Mesodermal cell (in vitro differentiated cells): ENCODE measurements around the gene MAGI2.

ENCODE experiments used
- H3K27ac ChIP-seq: 2 replicates; pipeline ENCODE4 v1.7.0; 2013; ENCODE audit warnings: mild to moderate bottlenecking, low read depth, low read length, moderate library complexity; ENCODE audit not compliant: severe bottlenecking
- H3K36me3 ChIP-seq: 2 replicates; pipeline ENCODE4 v1.7.1; 2013; ENCODE audit warnings: mild to moderate bottlenecking, low read length, moderate library complexity; ENCODE audit not compliant: control insufficient read depth, insufficient read depth
- H3K4me1 ChIP-seq: one replicate; pipeline ENCODE4 v1.7.1; 2013; ENCODE audit warnings: mild to moderate bottlenecking, low read length; ENCODE audit not compliant: insufficient read depth, control insufficient read depth, poor library complexity, severe bottlenecking
- H3K4me3 ChIP-seq: 2 replicates; pipeline ENCODE4 v1.7.0; 2013; ENCODE audit warnings: low read length, control low read depth, mild to moderate bottlenecking; ENCODE audit not compliant: insufficient read depth, poor library complexity, severe bottlenecking; ENCODE audit errors: extremely low read depth
- H3K9me3 ChIP-seq: 2 replicates; pipeline ENCODE4 v1.7.1; 2013; ENCODE audit warnings: mild to moderate bottlenecking, low read length, moderate library complexity; ENCODE audit not compliant: control insufficient read depth
- WGBS, 2 experiments: methylation state at CpG; one replicate each; pipeline ENCODE4 v1.1.5; 2013; ENCODE audit warnings: missing lambda C conversion rate in 2 of 2; ENCODE audit not compliant: insufficient coverage in 2 of 2; 5-methylcytosine and 5-hydroxymethylcytosine counted together

Gene MAGI2

GRCh38 chr7:78148166-78148894, 1305.1 kb downstream of the MAGI2 start:
- H3K27ac ChIP-seq, result no peak overlapping the region
- no peak overlapping the region for H3K4me3 ChIP-seq
- no peaks in the 10 kb centered on the region for H3K9me3 ChIP-seq
- H3K4me1 ChIP-seq, result no peaks in the 10 kb centered on the region
- WGBS, 2 experiments, result no CpG with 5 or more reads among the region's 1 CpG
- H3K36me3 ChIP-seq, result no peaks in the 10 kb centered on the region

- no peaks in the 10 kb centered on the region for H3K9me3 ChIP-seq
- H3K4me3 ChIP-seq, result no peak overlapping the region
- no peaks in the 10 kb centered on the region for H3K4me1 ChIP-seq
- no peaks in the 10 kb centered on the region for H3K36me3 ChIP-seq
- no peak overlapping the region for H3K27ac ChIP-seq
These were observed 1306.9 kb downstream of the MAGI2 start for GRCh38 chr7:78146546-78146945.

GRCh38 chr7:78143661-78144060, 1309.8 kb downstream of the MAGI2 start:
- no peaks in the 10 kb centered on the region for H3K4me1 ChIP-seq

DNA sequence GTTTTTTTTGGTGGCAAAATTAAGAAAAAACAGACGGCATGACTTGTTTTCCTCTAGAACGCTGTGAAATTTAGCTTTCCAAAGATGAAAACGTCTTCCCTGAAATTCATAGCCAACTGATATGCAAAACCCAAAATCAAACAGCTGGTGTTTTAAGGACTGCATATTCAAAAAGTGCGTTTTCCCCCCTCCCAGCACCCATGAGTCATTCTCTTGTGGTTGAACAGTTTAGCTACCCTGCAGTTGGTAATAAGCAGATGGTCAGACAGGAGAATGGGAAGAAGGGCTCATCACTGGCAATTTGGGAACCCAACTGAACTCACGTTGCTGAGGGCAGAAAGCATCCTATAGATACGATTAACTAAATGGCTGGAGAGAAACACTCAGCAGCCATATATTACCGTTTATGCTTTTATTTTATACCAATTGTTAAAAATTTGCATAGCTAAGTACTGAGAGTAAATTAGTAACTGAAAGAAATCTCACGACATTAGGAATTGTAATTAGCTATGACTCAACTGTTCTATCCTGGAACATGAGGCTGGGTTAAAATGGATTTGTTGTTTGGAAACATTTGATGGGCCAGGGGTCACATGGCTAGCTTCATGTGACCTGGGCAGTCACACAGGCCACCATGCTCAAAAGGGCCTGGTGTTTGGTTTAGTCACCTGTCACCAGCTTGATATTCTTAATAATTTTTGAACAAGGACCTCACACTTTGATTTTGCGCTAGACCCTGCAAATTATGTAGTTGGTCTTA, 1311.8 kb downstream of the MAGI2 start:
- 90% methylated on average over 4 to 5 of the region's 9 CpGs for WGBS, 2 experiments
- H3K4me1 ChIP-seq, result no peaks in the 10 kb centered on the region

More at GRCh38 chr7:78143661-78144060, 1309.8 kb downstream of the MAGI2 start:
- Histone ChIP-seq H3K27ac (no peak overlapping the region), H3K9me3 (no peaks in the 10 kb centered on the region), H3K36me3 (no peaks in the 10 kb centered on the region), H3K4me3 (no peak overlapping the region)
- no CpG with 5 or more reads among the region's 2 CpGs for WGBS, 2 experiments

DNA sequence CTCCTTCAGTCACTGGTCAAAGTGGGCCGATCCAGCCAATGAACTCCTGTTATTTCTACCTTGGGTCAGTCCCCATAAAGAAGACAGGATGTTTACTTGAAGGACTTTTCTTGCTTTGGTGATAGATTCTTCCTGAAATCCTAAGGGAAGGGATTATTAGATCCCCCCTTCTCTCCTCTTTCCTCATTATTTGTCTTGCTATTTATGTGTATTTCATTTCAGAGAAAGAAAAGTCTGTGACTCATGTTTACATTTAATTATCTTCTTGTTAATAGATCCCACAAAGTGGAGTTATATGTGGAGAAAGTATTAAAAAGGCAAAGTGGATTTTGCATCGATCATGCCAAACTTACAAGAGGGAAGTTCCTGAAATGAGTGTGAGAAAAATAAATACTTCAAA, 1313.4 kb downstream of the MAGI2 start:
- Histone ChIP-seq H3K9me3 (no peaks in the 10 kb centered on the region), H3K4me1 (no peaks in the 10 kb centered on the region), H3K4me3 (no peak overlapping the region), H3K36me3 (no peaks in the 10 kb centered on the region), H3K27ac (no peak overlapping the region)
- 100% methylated on average over 1 of the region's 2 CpGs; no CpG with 5 or more reads in 1 of the 2 experiments for WGBS, 2 experiments

More for the DNA sequence above, 1311.8 kb downstream of the MAGI2 start:
- Histone ChIP-seq H3K9me3 (no peaks in the 10 kb centered on the region), H3K27ac (no peak overlapping the region), H3K4me3 (no peak overlapping the region), H3K36me3 (no peaks in the 10 kb centered on the region)

GRCh38 chr7:78139335-78139734, 1314.1 kb downstream of the MAGI2 start:
- no peaks in the 10 kb centered on the region for H3K9me3 ChIP-seq
- WGBS, 2 experiments, result 63 to 65% methylated on average over 1 to 3 of the region's 3 CpGs
- no peak overlapping the region for H3K4me3 ChIP-seq
- no peaks in the 10 kb centered on the region for H3K36me3 ChIP-seq
- no peaks in the 10 kb centered on the region for H3K4me1 ChIP-seq
- peak overlapping the region; percentile 34 for H3K27ac ChIP-seq

- Histone ChIP-seq H3K9me3 (no peaks in the 10 kb centered on the region), H3K4me3 (no peak overlapping the region), H3K27ac (no peak overlapping the region), H3K36me3 (no peaks in the 10 kb centered on the region), H3K4me1 (no peaks in the 10 kb centered on the region)
- 80 to 82% methylated on average over 11 of the region's 11 CpGs for WGBS, 2 experiments
These were observed 1318.7 kb downstream of the MAGI2 start for GRCh38 chr7:78134774-78135173.

- Histone ChIP-seq H3K27ac (no peak overlapping the region), H3K36me3 (no peaks in the 10 kb centered on the region), H3K9me3 (no peaks in the 10 kb centered on the region), H3K4me1 (no peaks in the 10 kb centered on the region), H3K4me3 (no peak overlapping the region)
- 41 to 56% methylated on average over 1 to 2 of the region's 2 CpGs for WGBS, 2 experiments
These were observed 1319.2 kb downstream of the MAGI2 start for GRCh38 chr7:78134256-78134655.

- no peaks in the 10 kb centered on the region for H3K4me1 ChIP-seq
- WGBS, 2 experiments, result 53 to 89% methylated on average over 3 of the region's 5 CpGs
- no peaks in the 10 kb centered on the region for H3K36me3 ChIP-seq
These were observed 1322.8 kb downstream of the MAGI2 start for GRCh38 chr7:78130446-78131215.

DNA sequence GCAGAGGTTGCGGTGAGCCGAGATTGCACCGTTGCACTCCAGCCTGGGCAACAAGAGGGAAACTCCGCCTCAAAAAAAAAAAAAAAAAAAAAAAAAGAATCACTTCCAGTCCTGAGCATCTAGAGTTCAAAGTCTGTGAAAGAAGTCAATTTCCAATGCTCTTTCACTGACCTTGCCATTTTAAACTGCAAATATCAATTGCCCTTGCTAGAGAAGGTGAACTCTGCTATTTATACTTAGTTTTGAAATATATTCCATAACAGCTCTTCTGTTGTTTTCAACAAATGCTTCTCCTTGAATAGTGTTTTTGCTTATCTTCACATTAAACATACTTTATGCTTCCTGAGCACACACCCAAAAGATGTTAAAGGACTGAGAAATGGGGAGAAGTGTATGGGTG, 1323.6 kb downstream of the MAGI2 start:
- Histone ChIP-seq H3K4me3 (no peak overlapping the region), H3K27ac (no peak overlapping the region), H3K9me3 (no peaks in the 10 kb centered on the region), H3K36me3 (no peaks in the 10 kb centered on the region), H3K4me1 (no peaks in the 10 kb centered on the region)
- WGBS, 2 experiments, result 100% methylated on average over 2 of the region's 4 CpGs; no CpG with 5 or more reads in 1 of the 2 experiments

More at GRCh38 chr7:78130446-78131215, 1322.8 kb downstream of the MAGI2 start:
- H3K4me3 ChIP-seq, result no peak overlapping the region
- H3K9me3 ChIP-seq, result no peaks in the 10 kb centered on the region
- no peak overlapping the region for H3K27ac ChIP-seq
